Astrocyte (in vitro differentiated cells and primary cell): Measurements from ENCODE around the gene PCCA. TPM values are rescaled to one million over a fixed set of nuclear protein-coding genes. Genes with fewer than 3 reads are reported as not detected.

ENCODE experiments used
- DNase-seq: peaks from one replicate; pipeline ENCODE4 v3.0.0-alpha.2; 2010; ENCODE audit warnings: low read depth
- FAIRE-seq: peaks from 2 replicates; lab custom pipeline; 2011; peaks lifted over from hg19 to GRCh38; lab: Jason Lieb, UNC
- H2AFZ ChIP-seq: 2 replicates; pipeline ENCODE4 v1.6.0; 2012; ENCODE audit warnings: low read depth, low read length, inconsistent platforms
- H3K27ac ChIP-seq: 2 replicates; pipeline ENCODE4 v1.5.1; 2011; ENCODE audit warnings: low read depth, low read length, inconsistent platforms
- H3K27me3 ChIP-seq: 2 replicates; pipeline ENCODE4 v1.6.0; 2011; ENCODE audit warnings: low read length, inconsistent platforms; ENCODE audit not compliant: insufficient read depth
- H3K36me3 ChIP-seq: 2 replicates; pipeline ENCODE4 v1.5.1; 2011; ENCODE audit warnings: low read length, inconsistent platforms; ENCODE audit not compliant: insufficient read depth
- H3K4me1 ChIP-seq: 2 replicates; pipeline ENCODE4 v1.5.1; 2011; ENCODE audit warnings: low read length, inconsistent platforms; ENCODE audit not compliant: insufficient read depth
- H3K4me2 ChIP-seq: 2 replicates; pipeline ENCODE4 v1.6.0; 2012; ENCODE audit warnings: low read length, inconsistent platforms
- H3K4me3 ChIP-seq: 2 replicates; pipeline ENCODE4 v1.5.1; 2011; ENCODE audit warnings: low read depth, mild to moderate bottlenecking, low read length, inconsistent platforms; ENCODE audit not compliant: insufficient read depth
- H3K79me2 ChIP-seq: 2 replicates; pipeline ENCODE4 v1.6.0; 2012; ENCODE audit warnings: mild to moderate bottlenecking, low read length, inconsistent platforms; ENCODE audit not compliant: insufficient read depth
- H3K9ac ChIP-seq: 2 replicates; pipeline ENCODE4 v1.6.0; 2012; ENCODE audit warnings: mild to moderate bottlenecking, low read length, inconsistent platforms
- H3K9me3 ChIP-seq: 2 replicates; pipeline ENCODE4 v1.5.1; 2012; ENCODE audit warnings: low read depth, mild to moderate bottlenecking, low read length, inconsistent platforms; ENCODE audit not compliant: insufficient read depth
- H4K20me1 ChIP-seq: 2 replicates; pipeline ENCODE4 v1.6.0; 2012; ENCODE audit warnings: low read length, inconsistent platforms; ENCODE audit not compliant: insufficient read depth
- H3K27ac Mint-ChIP-seq: one replicate; pipeline ENCODE4 v1.8.0; 2021; ENCODE audit warnings: mild to moderate bottlenecking, mixed read lengths; ENCODE audit not compliant: unreplicated experiment
- H3K27me3 Mint-ChIP-seq: one replicate; pipeline ENCODE4 v1.8.0; 2021; ENCODE audit warnings: low read depth, mixed read lengths; ENCODE audit not compliant: unreplicated experiment
- H3K36me3 Mint-ChIP-seq: one replicate; pipeline ENCODE4 v1.8.0; 2021; ENCODE audit warnings: low read depth, mixed read lengths; ENCODE audit not compliant: unreplicated experiment
- H3K4me1 Mint-ChIP-seq: one replicate; pipeline ENCODE4 v1.8.0; 2021; ENCODE audit warnings: low read depth, mixed read lengths; ENCODE audit not compliant: unreplicated experiment
- H3K4me3 Mint-ChIP-seq: one replicate; pipeline ENCODE4 v1.8.0; 2021; ENCODE audit warnings: mild to moderate bottlenecking, moderate library complexity, mixed read lengths; ENCODE audit not compliant: unreplicated experiment
- H3K9me3 Mint-ChIP-seq: one replicate; pipeline ENCODE4 v1.8.0; 2021; ENCODE audit warnings: mild to moderate bottlenecking, mixed read lengths; ENCODE audit not compliant: unreplicated experiment
- EZH2 ChIP-seq: IDR thresholded peaks from 2 replicates; pipeline ENCODE4 v1.6.1; 2012; ENCODE audit warnings: mild to moderate bottlenecking, low read length, inconsistent platforms; ENCODE audit not compliant: insufficient read depth
- total RNA-seq: library from RNA; stranded (reverse); gene quantifications from 2 replicates; pipeline ENCODE4 v1.2.1, GENCODE V29; 2021
- TF ChIP-seq, protein P1 (sequence below): IDR thresholded peaks from 2 replicates; pipeline ENCODE4 v1.5.1; 2011; ENCODE audit warnings: low read depth, mild to moderate bottlenecking, inconsistent platforms, low read length, moderate library complexity; ENCODE audit not compliant: insufficient read depth

Gene PCCA
- total RNA-seq, 1 donor from 2014 or later = 13.9 TPM

GRCh38 chr13:100440751-100441425 lies 352.0 kb downstream of the PCCA start:
- peak overlapping the region; percentile 81 for H3K27ac Mint-ChIP-seq
- H2AFZ ChIP-seq = no peak overlapping the region
- DNase-seq = peak; percentile 68
- no peaks in the 10 kb centered on the region for H3K9me3 Mint-ChIP-seq
- peaks cover 8% of the 10 kb centered on the region for H3K4me1 ChIP-seq
- H3K27me3 Mint-ChIP-seq = no peaks in the 10 kb centered on the region
- H3K4me2 ChIP-seq = peak overlapping the region; percentile 80
- H3K4me1 Mint-ChIP-seq = peaks cover 36% of the 10 kb centered on the region
- H3K79me2 ChIP-seq = no peaks in the 10 kb centered on the region
- peak overlapping the region; percentile 5 for H3K4me3 Mint-ChIP-seq
- H3K27me3 ChIP-seq = no peaks in the 10 kb centered on the region
- H3K36me3 ChIP-seq = no peaks in the 10 kb centered on the region
- FAIRE-seq = no peak
- H3K9me3 ChIP-seq = no peaks in the 10 kb centered on the region
- H3K4me3 ChIP-seq = no peak overlapping the region
- H3K9ac ChIP-seq = peak overlapping the region; percentile 63
- peak overlapping the region; percentile 73 for H3K27ac ChIP-seq
- H4K20me1 ChIP-seq = no peaks in the 10 kb centered on the region
- H3K36me3 Mint-ChIP-seq = no peaks in the 10 kb centered on the region
- TF ChIP-seq, protein P1, sequence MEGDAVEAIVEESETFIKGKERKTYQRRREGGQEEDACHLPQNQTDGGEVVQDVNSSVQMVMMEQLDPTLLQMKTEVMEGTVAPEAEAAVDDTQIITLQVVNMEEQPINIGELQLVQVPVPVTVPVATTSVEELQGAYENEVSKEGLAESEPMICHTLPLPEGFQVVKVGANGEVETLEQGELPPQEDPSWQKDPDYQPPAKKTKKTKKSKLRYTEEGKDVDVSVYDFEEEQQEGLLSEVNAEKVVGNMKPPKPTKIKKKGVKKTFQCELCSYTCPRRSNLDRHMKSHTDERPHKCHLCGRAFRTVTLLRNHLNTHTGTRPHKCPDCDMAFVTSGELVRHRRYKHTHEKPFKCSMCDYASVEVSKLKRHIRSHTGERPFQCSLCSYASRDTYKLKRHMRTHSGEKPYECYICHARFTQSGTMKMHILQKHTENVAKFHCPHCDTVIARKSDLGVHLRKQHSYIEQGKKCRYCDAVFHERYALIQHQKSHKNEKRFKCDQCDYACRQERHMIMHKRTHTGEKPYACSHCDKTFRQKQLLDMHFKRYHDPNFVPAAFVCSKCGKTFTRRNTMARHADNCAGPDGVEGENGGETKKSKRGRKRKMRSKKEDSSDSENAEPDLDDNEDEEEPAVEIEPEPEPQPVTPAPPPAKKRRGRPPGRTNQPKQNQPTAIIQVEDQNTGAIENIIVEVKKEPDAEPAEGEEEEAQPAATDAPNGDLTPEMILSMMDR = no peak

DNA sequence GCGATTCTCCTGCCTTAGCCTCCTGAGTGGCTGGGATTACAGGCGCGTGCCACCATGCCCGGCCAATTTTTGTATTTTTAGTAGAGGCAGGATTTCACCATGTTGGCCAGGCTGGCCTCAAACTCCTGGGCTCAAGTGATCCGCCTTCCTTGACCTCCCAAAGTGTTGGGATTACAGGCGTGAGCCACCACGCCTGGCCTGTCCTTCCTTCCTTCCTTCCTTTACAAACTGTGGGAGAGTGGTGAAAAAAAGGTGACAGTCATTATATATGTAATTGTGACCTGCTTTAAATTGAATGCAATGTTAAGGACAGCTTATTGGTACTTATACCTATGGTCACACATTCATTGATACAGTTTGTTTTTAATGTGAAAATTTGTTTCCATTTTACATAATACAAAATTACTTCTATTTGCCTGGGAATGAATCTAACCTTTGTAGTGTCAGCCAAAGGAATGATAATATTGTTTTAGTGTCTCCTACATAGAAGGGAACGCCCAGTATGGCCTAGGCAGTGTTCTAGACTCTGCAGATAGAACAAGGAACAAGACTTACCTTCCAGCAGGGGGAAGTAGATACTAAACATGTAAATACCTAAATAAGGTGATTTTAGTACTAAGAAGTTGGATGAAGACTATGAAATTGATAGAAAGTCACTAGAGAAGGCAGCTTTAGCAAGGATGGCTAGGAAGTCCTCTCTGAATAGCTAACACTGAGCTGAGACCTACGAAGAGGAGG lies 353.4 kb downstream of the PCCA start:
- no peaks in the 10 kb centered on the region for H3K36me3 Mint-ChIP-seq
- H3K27ac ChIP-seq = no peak overlapping the region
- H3K4me3 Mint-ChIP-seq = no peak overlapping the region
- no peaks in the 10 kb centered on the region for H4K20me1 ChIP-seq
- no peak for TF ChIP-seq EZH2
- TF ChIP-seq, protein P1 = no peak
- peak overlapping the region; percentile 29 for H3K27ac Mint-ChIP-seq
- FAIRE-seq (no peak), DNase-seq (no peak)
- H3K4me2 ChIP-seq = no peak overlapping the region
- H3K9me3 ChIP-seq = no peaks in the 10 kb centered on the region
- H3K9me3 Mint-ChIP-seq = peaks cover 2% of the 10 kb centered on the region
- H3K4me1 ChIP-seq = peaks cover 8% of the 10 kb centered on the region
- no peak overlapping the region for H3K9ac ChIP-seq
- no peak overlapping the region for H3K4me3 ChIP-seq
- no peaks in the 10 kb centered on the region for H3K36me3 ChIP-seq
- H3K27me3 Mint-ChIP-seq = no peaks in the 10 kb centered on the region
- H2AFZ ChIP-seq = no peak overlapping the region
- H3K27me3 ChIP-seq = no peaks in the 10 kb centered on the region
- peaks cover 36% of the 10 kb centered on the region for H3K4me1 Mint-ChIP-seq
- no peaks in the 10 kb centered on the region for H3K79me2 ChIP-seq
